ENCODE results near the gene LIMCH1.

LIMCH1 gene

GRCh38 chr4:41530741-41531140 lies 7.2 kb upstream of the LIMCH1 start:
- DNase-seq: no peak

GRCh38 chr4:41532336-41532735 lies 5.6 kb upstream of the LIMCH1 start:
- DNase-seq: no peak

- no peak for DNase-seq
These were observed 5.1 kb upstream of the LIMCH1 start for GRCh38 chr4:41532882-41533281.

GRCh38 chr4:41533680-41534079 lies 4.3 kb upstream of the LIMCH1 start:
- no peak for DNase-seq

- no peak for DNase-seq
These were observed 3.6 kb upstream of the LIMCH1 start for GRCh38 chr4:41534404-41534803.

- no peak for DNase-seq
These were observed 2.0 kb upstream of the LIMCH1 start for GRCh38 chr4:41535911-41536371.

GRCh38 chr4:41537292-41537890 lies 566 bp upstream of the LIMCH1 start:
- no peak for DNase-seq

GRCh38 chr4:41538887-41539498 lies 1.0 kb downstream of the LIMCH1 start:
- no peak for DNase-seq

GRCh38 chr4:41539711-41540110 lies 1.8 kb downstream of the LIMCH1 start:
- DNase-seq: no peak

GRCh38 chr4:41540687-41541086 lies 2.7 kb downstream of the LIMCH1 start:
- no peak for DNase-seq

- no peak for DNase-seq
These were observed 3.7 kb downstream of the LIMCH1 start for GRCh38 chr4:41541687-41542094.

- no peak for DNase-seq
These were observed 4.7 kb downstream of the LIMCH1 start for GRCh38 chr4:41542526-41543275.

GRCh38 chr4:41545238-41545637 lies 7.3 kb downstream of the LIMCH1 start:
- DNase-seq: no peak

GRCh38 chr4:41546638-41547037 lies 8.7 kb downstream of the LIMCH1 start:
- no peak for DNase-seq

- no peak for DNase-seq
These were observed 10.4 kb downstream of the LIMCH1 start for GRCh38 chr4:41548305-41548880.

- DNase-seq: no peak
These were observed 11.5 kb downstream of the LIMCH1 start for GRCh38 chr4:41549478-41549877.

- no peak for DNase-seq
These were observed 12.4 kb downstream of the LIMCH1 start for GRCh38 chr4:41550308-41550707.

- no peak for DNase-seq
These were observed 13.6 kb downstream of the LIMCH1 start for GRCh38 chr4:41551536-41551935.

GRCh38 chr4:41554905-41555304 lies 16.9 kb downstream of the LIMCH1 start:
- DNase-seq: no peak

GRCh38 chr4:41556526-41556925 lies 18.6 kb downstream of the LIMCH1 start:
- no peak for DNase-seq

GRCh38 chr4:41559940-41560516 lies 22.1 kb downstream of the LIMCH1 start:
- DNase-seq: no peak

- no peak for DNase-seq
These were observed 23.3 kb downstream of the LIMCH1 start for GRCh38 chr4:41561244-41561643.

GRCh38 chr4:41567186-41567585 lies 29.2 kb downstream of the LIMCH1 start:
- DNase-seq: no peak

- no peak for DNase-seq
These were observed 30.4 kb downstream of the LIMCH1 start for GRCh38 chr4:41568363-41568762.
